Stimulated activated CD8-positive, alpha-beta memory T cell treated with anti-CD3 and anti-CD28 coated beads, Interleukin-12 subunit alpha, Interleukin-12 subunit beta, amount 100 ng/mL, for 24 hours (primary cell): Measurements from ENCODE around the gene RTN4R.
"Not testable (repeated sequence)": the region's sequence is repeated elsewhere in the genome, so short reads cannot be mapped to it uniquely, and the experiment has no call there.

Experiments used
- DNase-seq: peaks from one replicate; pipeline ENCODE4 v3.0.0-alpha.2; 2020; ENCODE audit errors: extremely low read depth

Gene RTN4R

DNA sequence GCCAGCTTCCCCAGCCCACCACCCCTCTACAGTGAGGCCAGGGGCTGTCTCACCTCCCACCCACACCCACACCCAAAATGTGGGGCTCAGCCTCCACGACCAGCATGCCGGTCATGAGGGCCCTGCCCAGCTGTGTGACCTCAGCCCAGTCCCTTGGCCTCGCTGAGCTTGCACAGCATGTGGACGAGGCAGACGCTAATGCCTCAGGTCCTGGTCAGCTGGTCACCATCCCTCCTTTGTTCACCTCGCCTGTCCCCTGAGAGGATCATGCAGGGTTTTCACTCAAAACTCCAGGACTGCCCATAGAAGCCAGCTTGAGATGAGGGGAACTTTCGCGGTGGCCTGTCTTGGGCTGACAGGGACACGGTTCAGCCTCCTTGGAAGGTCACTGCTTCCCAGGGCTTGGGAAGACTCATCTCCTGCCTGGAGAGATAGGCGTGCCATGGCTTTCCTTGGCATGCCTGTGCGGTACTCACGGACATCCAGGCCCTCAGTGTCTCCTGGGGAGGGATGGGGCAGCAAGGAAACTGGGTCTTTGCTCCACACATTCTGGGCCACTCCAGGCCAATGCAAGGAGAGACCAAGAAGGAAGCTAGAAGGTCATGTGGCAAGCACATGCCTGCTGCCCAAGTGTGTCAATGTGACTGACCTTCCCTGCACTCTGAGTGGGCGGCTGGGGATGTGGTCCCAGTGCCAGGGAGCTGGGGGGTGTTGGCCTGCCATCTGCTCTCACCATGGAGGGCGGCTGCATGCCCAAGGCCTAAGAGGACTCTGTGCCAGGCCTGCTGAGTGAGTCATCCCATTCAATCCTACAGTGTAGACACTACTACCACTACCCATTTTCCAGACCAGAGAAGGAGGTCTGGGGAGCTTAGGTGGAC, 3.2 kb upstream of the RTN4R start:
- no peak for DNase-seq

DNA sequence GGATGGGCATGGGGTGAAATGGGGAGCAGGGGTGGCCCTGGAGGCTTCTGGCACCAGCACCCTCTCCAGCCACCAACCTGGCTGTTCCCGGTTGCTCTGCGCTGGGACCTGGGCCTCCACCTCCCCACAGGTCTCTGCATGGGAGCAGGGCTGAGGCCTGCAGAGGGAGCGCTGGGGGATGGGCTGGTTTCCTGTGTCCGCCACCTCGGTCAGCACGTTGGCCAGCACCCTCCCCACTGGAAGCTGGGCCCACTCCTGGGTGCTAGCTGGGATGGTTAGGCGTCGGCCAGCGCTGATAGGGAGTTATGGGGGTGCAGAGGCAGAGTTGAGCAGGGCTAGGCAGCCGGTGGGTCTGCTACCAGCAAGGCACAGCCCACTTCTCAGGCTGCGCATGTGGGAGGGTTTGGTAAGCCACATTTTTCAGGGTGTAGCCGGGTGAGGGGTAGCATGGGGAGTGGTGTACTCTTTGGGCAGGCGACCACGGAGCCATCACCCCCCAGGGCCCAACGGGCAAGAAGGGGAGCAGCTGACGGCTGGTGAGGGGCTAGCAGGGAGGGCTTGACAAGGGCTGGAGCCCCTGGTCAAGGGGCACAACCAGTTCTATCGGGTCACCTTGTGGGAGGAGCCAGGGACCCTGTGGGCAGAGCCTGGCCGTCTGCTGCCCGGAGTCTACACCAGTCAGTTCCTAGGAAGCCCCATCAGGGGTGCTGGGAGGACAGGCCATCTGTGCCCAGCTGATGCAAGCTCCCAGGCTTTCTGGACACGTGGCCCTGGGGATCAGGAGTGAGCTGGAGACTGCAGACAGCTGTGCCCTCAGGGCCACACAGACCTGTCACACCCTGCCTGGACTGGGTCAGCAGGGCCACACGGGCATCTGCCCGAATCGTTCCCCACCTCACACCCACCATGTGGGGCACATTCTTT, 2.3 kb upstream of the RTN4R start:
- DNase-seq = not testable (repeated sequence)

DNA sequence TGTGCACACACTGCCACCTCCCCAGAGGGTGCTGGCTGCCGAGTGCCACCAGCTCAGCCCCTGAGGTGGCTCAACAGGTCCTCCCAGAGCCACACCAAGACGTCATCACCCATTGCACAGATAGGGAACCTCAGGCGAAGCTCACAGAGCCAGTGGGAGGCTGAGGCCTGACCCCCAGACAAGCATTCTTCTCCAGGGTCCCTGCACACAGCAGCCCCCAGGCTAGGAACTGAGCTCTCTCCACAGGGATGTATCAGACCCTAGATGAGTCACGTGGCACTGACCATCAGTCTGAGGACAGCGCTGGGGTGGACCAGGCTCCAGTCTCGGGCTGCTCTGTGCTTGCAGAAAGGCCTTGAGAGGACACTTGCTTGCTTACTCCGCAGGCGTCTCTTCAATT, 1.6 kb upstream of the RTN4R start:
- DNase-seq = not testable (repeated sequence)

DNA sequence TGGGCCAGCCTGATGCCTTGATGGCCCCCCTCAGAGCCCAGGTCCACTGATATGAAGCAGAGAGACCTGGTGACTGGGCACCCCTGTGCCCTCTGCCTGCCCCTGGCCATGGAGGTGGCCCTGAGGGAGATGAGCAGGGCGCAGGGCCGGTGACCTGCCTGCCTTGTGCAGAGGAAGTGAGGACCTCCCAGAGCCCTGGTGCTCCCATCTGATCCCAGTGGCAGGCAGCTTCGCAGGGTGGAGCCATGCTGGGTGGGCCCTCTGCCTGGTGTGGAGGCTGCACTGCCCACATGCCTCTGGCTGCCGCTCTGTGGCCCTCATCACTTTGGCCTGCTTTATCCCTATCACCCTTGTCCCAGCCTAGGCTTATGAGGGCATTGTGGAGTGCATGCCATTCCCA, 1.1 kb upstream of the RTN4R start:
- not testable (repeated sequence) for DNase-seq

DNA sequence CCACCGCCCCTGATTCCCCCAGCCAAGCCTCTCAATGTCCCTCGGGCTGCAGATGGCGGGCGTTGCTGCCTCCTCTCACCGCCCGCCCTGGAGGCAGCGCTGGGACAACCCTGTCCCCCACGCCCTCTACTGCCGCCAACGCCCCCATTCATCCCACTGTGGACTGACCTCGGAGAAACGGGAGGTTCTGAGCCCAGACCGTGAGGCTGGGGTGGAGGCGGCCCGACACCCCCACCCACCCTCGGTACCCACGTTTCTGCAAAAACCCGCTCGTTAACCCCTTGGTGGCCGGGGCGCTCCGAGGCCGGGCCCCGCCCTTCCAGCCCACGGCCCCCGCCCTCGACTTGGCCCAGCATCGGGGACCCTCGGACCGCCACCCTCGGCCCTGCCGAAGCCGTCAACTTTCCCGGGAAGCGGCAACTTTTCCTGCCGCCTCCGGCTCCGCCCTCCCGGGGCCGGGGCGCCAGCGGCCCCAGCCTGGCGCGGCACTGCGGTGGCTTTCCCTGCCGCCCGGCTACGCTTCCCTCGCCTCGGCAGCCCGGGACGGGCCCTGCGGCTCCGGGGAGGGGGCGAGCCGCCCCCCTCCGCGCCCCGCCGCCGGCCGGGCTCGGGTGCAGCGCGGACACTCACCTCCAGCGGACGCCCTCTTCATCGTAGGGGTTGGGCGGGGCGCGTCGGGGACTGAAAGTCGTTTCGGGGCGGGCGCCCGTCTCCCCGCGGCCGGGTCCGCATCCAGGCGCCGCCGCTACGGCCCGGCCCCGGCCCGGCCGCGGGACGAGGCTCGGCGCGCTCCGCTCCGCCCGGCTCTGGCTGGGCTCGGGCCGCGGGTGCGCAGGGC, 458 bp downstream of the RTN4R start:
- DNase-seq = no peak

DNA sequence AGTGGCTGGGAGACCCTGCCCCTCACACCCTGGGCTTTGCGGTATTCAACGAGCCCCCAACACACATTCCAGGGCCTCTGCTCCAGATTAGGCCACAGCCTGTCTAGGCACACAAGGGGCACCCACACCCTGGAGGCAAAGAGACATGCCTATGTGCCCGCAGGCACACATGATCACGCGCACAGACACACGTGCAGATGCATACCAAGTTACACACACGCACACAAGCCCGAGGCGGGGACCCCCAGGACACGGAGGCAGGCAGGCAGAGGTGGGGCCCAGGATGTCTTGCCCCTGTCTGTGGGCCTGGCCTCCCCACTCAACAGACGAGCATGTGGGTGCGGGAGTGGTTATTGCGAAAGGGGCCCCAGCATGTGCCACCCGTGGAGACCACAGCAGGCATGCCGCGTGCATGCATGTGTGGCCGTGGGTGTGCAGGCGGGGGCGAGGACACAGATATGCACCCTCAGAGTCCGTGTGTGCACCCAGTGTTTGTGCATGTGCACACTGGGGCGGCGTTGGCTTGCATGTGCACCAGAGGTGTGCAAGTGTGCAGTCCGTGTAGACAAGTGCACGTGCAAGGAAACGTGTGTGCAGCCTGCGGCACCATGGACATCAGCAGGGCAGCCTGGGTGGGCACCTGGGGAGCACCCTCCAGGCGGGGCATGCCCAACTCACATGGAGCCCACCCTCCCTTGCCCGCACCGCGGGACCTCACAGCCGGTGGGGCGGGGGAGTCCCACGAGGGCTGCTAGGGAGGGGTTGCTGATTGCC, 1.3 kb downstream of the RTN4R start:
- DNase-seq = not testable (repeated sequence)

DNA sequence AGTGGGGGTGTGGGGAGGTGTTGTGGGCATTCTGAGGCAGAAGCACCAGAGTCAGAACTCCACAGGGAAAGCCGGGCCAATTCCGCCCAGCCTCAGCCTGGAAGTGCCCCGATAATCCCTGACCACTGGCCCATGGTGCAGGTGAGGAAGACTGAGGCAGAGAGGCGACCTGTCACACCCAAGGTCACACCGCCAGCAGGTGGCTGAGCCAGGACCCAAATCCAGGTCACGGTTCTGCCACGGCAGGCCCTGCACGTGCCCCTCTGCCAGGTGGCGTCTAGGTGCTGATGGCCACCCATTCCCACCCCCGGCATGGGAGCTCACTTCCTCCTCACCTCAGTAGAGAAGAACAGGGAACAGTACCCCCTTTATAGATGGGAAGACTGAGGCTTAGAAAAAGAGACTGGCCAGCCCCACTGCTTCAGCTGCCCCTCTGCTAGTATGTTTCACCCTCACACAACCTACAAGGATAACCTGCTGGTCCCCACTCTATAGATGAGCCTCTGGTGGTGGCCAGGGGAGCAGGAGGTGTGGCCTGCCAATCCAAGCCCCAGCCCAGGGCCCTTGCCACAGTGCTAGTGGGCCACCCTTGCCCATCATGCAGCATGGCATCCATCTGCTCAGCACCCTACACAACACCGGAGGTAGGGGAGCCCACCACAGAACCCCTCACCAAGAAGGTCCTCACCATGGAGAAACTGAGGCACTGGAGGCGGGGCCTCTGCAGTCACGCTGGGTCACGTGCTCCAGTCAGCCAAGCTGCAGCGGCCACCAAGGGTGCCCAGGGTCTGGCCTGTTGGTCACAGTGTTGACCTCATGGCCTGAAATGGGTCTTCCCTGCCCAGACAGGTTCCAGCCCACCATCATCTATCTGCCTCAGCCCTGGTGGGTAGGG, 2.1 kb downstream of the RTN4R start:
- DNase-seq = not testable (repeated sequence)

DNA sequence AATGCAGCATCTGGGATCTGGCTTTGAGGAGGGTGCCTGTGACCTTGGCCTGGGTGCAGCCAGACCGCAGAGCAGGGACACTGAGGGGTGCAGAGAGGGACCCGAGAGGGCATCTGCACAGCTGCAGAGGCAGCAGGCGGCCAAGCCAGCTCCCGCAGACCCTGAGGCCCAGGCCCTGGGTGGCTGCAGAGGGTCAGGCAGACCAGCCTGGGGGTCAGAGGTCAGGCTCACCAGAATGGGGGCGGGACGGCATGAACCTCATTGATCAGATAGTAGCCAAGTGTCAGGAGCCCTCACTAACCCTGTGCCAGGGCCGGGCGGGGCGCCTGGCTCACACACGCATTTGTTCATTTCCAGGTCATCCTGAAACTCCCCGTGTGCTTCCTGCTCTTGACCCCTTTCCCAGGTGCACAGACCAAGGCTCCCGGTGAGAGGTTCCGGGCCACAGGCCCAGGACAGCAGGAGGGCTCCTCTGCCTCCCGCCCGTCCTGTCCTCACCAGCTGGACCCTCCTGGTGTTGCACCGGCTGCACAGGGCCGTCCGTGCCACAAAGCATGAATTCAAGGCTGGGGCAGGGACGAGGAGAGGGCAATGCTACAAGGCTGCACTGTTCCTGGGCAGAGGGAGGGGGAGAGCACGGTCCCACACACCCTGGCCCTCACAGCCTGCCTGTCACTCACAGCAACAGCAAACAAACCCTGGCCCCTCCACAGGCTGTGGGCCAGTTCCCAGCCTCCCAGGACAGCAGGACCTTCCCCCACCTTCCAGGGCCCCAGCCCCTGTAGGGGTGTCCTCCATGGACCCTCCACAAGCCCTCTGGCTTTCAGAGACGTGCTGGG, 3.3 kb downstream of the RTN4R start:
- no peak for DNase-seq

DNA sequence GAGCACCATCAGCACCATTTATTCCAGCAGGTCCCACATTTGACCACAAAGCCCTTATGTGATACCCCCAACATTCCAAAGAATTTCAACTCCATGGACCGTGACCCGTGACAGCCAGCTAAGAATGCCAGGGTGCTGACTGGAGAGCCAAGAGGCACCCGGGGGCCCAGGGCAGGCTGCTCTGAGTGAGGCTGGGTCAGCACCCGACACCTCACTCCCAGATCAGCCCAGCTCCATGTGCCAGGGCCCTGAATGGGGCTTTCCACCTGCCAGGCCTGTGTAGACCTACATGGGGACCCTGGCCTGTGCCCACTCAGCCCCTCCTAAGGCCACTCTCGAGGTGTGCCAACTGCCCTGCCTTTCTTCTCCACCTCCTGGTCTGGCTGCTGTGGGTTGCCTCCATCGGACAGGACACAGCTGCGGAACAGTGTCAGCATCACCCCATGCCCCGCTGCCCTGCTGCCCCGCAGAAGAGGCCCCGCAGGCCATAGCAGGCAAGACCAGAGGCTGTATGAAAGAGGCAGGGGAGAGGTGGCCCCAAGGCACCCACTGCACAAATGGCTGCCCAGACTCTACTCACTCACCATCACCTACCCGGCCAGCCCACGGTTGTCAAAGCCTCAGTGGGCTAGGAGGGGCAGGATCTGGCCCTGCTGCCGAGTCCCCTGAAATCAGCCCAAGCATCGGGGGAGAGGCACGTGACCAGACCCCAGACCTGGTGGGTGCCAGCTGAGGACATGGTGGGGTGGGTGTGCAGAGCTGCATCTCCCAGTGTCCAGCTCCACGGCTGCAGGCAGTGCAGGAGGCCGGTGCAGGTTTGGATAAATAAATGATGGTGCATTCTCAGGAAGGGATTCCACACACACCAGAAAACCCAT, 4.5 kb downstream of the RTN4R start:
- not testable (repeated sequence) for DNase-seq

DNA sequence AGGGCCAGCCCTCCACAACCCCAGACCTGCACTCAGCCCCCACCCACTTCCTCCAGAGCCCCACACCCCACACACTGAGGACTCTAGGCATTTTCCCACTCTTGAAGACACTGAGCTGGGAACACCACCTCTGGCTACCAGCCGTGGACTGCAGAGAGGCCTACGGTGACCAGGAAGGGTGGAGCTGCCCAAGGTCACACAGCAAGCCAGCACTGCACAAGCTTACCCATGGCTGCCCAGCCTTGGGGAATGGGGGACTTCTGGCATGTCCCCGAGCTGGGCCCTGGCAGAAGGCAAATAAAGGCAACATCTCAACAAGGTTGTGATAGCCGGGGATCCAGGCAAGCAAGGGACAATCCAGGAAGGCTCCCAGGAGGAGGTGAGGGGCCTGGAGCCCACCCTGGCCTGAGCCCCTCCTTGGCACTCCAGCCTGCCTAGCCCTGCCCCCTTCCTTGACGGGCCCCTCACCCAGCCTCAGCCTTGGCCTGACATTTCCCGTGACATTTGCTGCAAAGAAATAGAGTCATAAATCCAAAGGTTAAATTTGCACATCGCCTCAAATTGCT, 5.5 kb downstream of the RTN4R start:
- no peak for DNase-seq

DNA sequence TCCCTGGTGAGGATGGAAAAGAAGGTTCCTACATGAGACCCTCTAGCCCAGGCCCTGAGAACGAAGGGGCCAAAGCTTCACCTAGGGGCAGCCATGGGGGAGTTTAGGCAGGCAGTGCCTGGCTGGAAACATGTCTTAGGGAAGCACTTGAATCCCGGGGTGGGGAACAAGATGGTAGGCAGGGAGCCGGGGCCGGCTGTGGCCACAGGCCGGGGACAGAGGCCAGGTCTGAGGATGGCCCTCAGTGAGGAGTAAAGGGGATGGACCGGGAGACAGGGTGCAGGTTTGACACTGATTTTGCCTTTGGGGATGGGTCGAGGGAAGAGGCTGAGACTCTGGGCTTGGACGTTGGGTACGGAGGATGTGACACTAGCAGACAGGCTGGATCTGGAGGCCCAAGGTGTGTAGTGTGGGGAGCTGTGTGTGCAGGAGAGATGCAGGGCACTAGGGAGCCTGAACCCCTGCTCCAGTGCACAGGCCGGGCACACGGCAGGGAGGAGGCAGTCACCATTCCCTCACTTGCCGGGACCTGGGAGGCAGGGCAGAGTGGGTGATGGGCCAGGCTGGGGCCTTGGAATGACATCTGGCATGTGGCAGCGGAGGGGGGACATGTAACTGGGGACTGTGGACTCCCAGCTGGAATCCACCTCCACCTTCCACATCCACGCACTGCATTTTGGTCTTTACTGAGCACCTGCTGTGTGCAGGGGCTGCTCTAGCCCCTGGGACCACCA, 6.1 kb downstream of the RTN4R start:
- DNase-seq = no peak

DNA sequence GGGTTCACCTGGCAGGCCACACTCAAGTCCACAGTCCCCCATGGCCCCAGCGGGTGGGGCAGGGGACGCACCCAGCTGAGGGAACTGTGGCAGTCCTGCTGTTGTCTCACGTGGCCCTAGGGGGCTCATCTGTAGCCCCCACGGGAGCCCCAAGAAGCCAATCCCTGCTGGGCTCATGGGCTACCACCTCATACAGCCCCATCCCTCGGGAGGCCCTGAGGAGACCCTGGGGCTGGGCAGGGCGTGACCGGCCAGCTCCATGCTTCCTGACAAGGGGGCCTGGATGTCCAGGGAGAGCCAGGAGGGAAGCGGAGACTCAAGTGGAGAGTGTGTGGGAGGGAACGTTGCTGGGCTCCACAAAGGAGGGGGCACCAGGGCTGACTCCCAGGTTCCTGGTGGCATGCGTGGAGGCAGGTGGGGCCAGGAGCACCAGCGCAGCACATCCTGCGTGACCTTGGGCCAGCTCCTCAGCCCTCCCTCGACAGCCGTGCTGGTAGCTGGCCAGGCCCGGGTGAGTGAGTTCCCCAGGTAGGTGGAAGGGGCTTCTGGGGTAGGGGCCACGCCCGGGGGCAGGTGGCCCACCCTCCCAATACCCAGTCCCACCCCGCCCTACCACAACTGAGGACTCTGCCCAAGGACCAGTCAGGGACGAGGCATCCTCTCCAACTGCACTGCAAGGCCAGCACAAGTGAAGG, 7.9 kb downstream of the RTN4R start:
- DNase-seq = no peak

DNA sequence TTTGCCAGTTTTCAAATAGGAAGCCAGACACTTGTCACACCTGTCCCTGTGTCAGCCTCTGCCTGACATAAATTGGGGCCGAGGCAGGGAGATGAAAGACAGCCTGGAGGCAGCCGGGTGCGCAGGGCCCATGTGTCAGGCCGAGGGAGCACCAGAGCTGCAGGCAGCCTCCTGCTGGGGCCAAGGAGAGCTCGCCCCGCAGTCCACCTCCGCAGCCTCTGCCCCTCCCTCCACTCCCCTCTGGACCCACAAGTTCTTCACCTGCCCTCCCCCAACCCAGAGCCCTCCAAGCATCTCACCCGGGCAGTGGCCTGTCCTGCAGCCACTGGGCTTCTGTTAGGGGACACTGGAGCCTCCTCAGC, 8.8 kb downstream of the RTN4R start:
- DNase-seq = no peak

DNA sequence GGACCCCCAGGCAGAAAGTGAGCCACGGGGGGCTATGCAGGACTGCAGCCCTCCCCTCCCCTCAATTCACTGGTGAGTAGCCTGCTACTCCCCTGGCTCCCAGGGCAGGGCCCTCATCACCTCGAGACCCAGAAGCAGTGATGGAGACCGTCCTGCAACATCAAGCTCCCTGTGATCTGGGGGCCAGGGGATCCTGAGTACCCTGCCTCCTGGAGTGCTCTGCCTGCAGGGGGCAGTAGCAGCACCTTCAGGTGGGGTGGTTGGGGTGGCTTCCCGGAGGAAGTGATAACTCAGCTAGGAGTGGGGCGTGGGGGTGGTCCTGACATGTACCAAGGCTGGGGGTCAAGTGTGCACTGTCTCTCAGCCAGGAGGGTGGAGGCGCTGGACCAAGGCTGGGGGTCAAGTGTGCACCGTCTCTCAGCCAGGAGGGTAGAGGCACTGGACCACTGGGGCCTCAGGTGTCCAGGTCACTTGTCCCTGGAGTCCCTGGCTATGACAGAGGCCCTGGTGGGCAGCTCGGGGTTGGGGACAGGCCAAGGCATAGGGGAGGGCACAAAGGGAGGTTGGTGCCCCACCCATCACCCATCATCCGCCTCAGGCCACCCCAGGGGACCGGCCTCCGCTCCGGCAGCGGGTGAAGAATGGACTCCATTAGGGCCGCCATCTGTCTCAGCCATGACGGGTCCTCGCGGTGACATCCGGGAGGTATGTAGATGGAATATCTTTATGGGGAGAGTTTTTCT, 9.4 kb downstream of the RTN4R start:
- DNase-seq = no peak

DNA sequence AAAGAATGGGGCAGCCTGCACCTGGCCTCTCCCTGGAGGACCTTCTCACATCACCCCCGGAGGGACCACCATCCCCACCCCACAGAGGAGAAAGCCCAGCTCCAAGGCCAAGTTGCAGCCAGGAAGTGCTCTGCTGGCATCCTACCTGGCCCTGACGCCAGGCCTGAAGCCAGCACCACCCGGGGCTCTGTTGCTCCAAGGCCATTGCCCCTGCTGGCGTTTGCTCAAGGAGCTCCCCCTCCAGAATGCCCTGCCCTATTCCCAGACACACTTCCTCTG, 10.2 kb downstream of the RTN4R start:
- no peak for DNase-seq
